Measurements from ENCODE around the gene LAMTOR5.

LAMTOR5 gene

GRCh38 chr1:110452330-110452729 lies 44.8 kb upstream of the LAMTOR5 start:
- no peak for TF ChIP-seq CTCF (IDR thresholded peaks at IDR 0.05; ENCODE audit: low read depth, low read length)
- no peaks in the 10 kb centered on the region for H3K36me3 ChIP-seq
- no peak overlapping the region for H3K27ac ChIP-seq
- no peaks in the 10 kb centered on the region for H3K9me3 ChIP-seq (ENCODE audit: severe bottlenecking)
- H3K4me3 ChIP-seq (ENCODE audit: low read depth, low read length): no peak overlapping the region
- no peaks in the 10 kb centered on the region for H3K27me3 ChIP-seq (ENCODE audit: insufficient read depth, low read depth, severe bottlenecking)
- no peak for DNase-seq

GRCh38 chr1:110450929-110451328 lies 43.4 kb upstream of the LAMTOR5 start, which contains the start of gene PROK1:
Gene PROK1 (plus strand): TSS chr1:110451149. CDS start chr1:110451217, 68 bp downstream.
- no peak for DNase-seq
- H3K27me3 ChIP-seq (ENCODE audit: insufficient read depth, low read depth, severe bottlenecking): no peaks in the 10 kb centered on the region
- TF ChIP-seq CTCF (IDR thresholded peaks at IDR 0.05; ENCODE audit: low read depth, low read length): no peak
- H3K9me3 ChIP-seq (ENCODE audit: severe bottlenecking): no peaks in the 10 kb centered on the region
- H3K36me3 ChIP-seq: no peaks in the 10 kb centered on the region
- no peak within 1 kb of the TSS for H3K4me3 ChIP-seq (ENCODE audit: low read depth, low read length)
- no peak within 1 kb of the TSS for H3K27ac ChIP-seq

DNA sequence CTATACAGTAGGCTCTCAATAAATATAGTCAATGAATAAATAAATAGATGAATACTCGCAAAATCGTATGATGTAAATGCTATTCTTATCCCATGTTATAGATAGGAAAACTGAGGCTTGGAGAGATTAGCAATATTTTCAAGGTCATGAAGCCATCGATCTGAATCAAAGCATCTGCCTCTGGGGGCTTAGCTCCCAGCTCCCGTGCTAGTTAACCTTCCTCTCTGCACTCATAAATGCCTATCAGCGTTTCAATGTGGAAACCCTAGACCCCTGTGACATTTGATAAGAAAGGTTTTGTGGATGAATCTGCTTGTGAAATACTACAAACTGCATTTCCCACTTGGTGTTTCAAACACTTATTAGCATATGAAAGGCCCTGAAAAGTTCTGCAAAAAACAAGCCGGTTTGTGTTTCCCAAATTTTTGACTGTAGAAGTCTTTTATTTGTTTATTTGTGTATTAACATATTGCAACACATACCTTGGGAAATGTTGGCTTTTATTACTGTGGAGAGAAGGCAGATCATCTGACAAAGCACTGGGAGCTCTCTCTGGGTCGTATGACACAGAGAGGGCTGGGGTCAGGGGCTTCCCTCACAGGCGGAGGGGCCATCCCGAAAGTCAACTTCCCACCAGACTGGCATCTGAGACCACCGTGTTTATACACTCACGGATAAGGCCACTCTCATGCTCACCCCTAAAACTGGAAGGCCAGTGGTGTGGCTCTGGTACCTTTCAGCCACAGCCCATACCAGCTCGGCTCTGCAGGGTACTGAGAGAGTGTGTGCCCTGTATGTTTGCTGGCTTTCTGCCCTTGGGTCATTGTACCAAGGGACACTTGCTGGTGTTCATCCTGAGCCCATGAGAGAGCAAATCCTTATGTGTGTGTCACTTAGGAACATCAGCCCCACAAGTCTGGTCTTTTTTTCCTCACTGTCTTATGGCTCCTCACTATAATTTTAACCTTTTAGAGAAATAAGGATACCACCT lies 42.5 kb upstream of the LAMTOR5 start:
- H3K9me3 ChIP-seq (ENCODE audit: severe bottlenecking): no peaks in the 10 kb centered on the region
- no peak overlapping the region for H3K4me3 ChIP-seq (ENCODE audit: low read depth, low read length)
- H3K27ac ChIP-seq: no peak overlapping the region
- no peaks in the 10 kb centered on the region for H3K27me3 ChIP-seq (ENCODE audit: insufficient read depth, low read depth, severe bottlenecking)
- TF ChIP-seq CTCF (IDR thresholded peaks at IDR 0.05; ENCODE audit: low read depth, low read length): no peak
- no peaks in the 10 kb centered on the region for H3K36me3 ChIP-seq
- DNase-seq: no peak

DNA sequence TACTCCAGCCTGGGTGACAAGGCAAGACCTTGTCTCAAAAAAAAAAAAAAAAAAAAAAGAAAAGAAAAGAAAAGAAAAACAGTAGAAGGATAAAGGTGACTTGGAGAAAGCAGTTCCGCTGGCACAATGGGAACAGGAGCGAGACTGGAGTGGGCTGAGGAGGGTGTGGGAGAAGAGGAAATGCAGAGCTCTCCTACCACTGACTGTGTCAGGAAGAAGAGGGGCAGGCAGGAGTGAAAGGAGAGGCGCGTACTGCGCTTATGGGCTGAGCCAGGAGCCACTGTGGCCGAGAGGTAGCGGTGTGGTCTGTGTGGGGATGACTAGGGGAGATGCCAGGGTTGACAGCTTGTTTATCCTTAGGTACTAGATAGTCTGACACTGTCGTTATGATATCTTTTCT lies 37.1 kb upstream of the LAMTOR5 start:
- Histone ChIP-seq H3K4me3 (ENCODE audit: low read depth, low read length) (no peak overlapping the region), H3K27me3 (ENCODE audit: insufficient read depth, low read depth, severe bottlenecking) (no peaks in the 10 kb centered on the region), H3K9me3 (ENCODE audit: severe bottlenecking) (no peaks in the 10 kb centered on the region), H3K36me3 (no peaks in the 10 kb centered on the region), H3K27ac (no peak overlapping the region)
- TF ChIP-seq CTCF (IDR thresholded peaks at IDR 0.05; ENCODE audit: low read depth, low read length): no peak
- DNase-seq: no peak

DNA sequence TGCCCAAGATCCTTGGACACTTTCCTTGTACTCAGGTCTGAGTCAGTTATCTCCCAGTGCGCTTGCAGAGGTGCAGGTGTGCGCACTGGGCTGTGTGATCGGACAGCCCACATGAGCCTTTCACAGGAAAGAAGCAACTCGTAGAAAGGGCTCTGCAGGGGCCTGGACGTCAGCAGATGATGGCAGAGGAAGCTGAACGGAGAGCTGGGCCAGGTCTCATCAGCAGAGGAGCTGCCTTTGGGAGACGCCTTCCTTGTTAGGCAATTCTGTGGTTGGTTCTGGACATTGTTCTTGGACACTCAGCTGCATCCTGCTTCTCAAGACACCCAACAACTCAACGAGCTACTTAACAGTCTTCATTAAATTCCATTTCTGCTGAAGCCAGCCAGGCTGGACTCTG lies 36.0 kb upstream of the LAMTOR5 start:
- Histone ChIP-seq H3K36me3 (no peaks in the 10 kb centered on the region), H3K27me3 (ENCODE audit: insufficient read depth, low read depth, severe bottlenecking) (no peaks in the 10 kb centered on the region), H3K4me3 (ENCODE audit: low read depth, low read length) (no peak overlapping the region), H3K9me3 (ENCODE audit: severe bottlenecking) (no peaks in the 10 kb centered on the region), H3K27ac (no peak overlapping the region)
- no peak for DNase-seq
- TF ChIP-seq CTCF (IDR thresholded peaks at IDR 0.05; ENCODE audit: low read depth, low read length): no peak

Data from WERI-Rb-1 (cell line).